Erythroblast (primary cell): Measurements from ENCODE around the gene XYLT1.

Experiments
- GATA1 ChIP-seq: IDR thresholded peaks from 2 replicates; pipeline ENCODE4 v1.6.1; 2011; ENCODE audit warnings: low read depth, mild to moderate bottlenecking, control low read depth, low read length, moderate library complexity
- POLR2A ChIP-seq: IDR thresholded peaks from 2 replicates; pipeline ENCODE4 v1.6.1; 2011; ENCODE audit warnings: mild to moderate bottlenecking, low read length

GRCh38 chr16:17308186-17308585 is 162.6 kb downstream of the XYLT1 start:
- TF ChIP-seq POLR2A (no peak), GATA1 (no peak)
